HG03565 (cell line): ENCODE measurements around the gene SPG11.
"Not testable (repeated sequence)": the region's sequence is repeated elsewhere in the genome, so short reads cannot be mapped to it uniquely, and the experiment has no call there.

ENCODE experiments used
- ATAC-seq: cut with Tn5 transposase; IDR thresholded peaks from one replicate; pipeline ENCODE4 v1.9.1; 2021; ENCODE audit warnings: mild to moderate bottlenecking, moderate library complexity; ENCODE audit not compliant: unreplicated experiment

SPG11 gene

GRCh38 chr15:44636976-44637375 is 26.5 kb downstream of the SPG11 start:
- ATAC-seq: no peak

GRCh38 chr15:44633603-44634002 is 29.9 kb downstream of the SPG11 start:
- ATAC-seq: no peak

- not testable (repeated sequence) for ATAC-seq
These were observed 38.2 kb downstream of the SPG11 start for GRCh38 chr15:44625286-44625685.

GRCh38 chr15:44623178-44623577 is 40.3 kb downstream of the SPG11 start:
- no peak for ATAC-seq

- no peak for ATAC-seq
These were observed 43.4 kb downstream of the SPG11 start for GRCh38 chr15:44620081-44620480.

- no peak for ATAC-seq
These were observed 46.5 kb downstream of the SPG11 start for GRCh38 chr15:44616974-44617373.

- no peak for ATAC-seq
These were observed 56.7 kb downstream of the SPG11 start for GRCh38 chr15:44606740-44607139.

GRCh38 chr15:44603126-44603525 is 60.3 kb downstream of the SPG11 start:
- no peak for ATAC-seq

- ATAC-seq: no peak
These were observed 64.6 kb downstream of the SPG11 start for GRCh38 chr15:44598892-44599291.

GRCh38 chr15:44598066-44598465 is 65.4 kb downstream of the SPG11 start:
- no peak for ATAC-seq

- ATAC-seq: no peak
These were observed 66.9 kb downstream of the SPG11 start for GRCh38 chr15:44596511-44597010.

GRCh38 chr15:44595656-44596510 is 67.6 kb downstream of the SPG11 start:
- no peak for ATAC-seq

- no peak for ATAC-seq
These were observed 68.2 kb downstream of the SPG11 start for GRCh38 chr15:44595246-44595645.

- no peak for ATAC-seq
These were observed 70.3 kb downstream of the SPG11 start for GRCh38 chr15:44593042-44593736.

GRCh38 chr15:44591326-44591725 is 72.1 kb downstream of the SPG11 start:
- no peak for ATAC-seq

- no peak for ATAC-seq
These were observed 74.9 kb downstream of the SPG11 start for GRCh38 chr15:44588541-44588940.

GRCh38 chr15:44585633-44586032 is 77.8 kb downstream of the SPG11 start:
- no peak for ATAC-seq

- no peak for ATAC-seq
These were observed 79.2 kb downstream of the SPG11 start for GRCh38 chr15:44584162-44584749.

GRCh38 chr15:44580105-44580504 is 83.4 kb downstream of the SPG11 start:
- ATAC-seq: no peak

- no peak for ATAC-seq
These were observed 88.7 kb downstream of the SPG11 start for GRCh38 chr15:44574734-44575133.

- ATAC-seq: no peak
These were observed 90.1 kb downstream of the SPG11 start for GRCh38 chr15:44573386-44573785.

GRCh38 chr15:44570361-44570760 is 93.1 kb downstream of the SPG11 start:
- ATAC-seq: no peak
